Esophagus squamous epithelium (tissue), 4 donors: Measurements from ENCODE around the gene SSTR3.

Experiments
- CTCF ChIP-seq, 6 experiments: fragments of 450-650 bp in 4 of 6; fragments of 200-600 bp in 2 of 6; sonication (generic) in 2 of 6; IDR thresholded peaks; one replicate each; pipeline ENCODE4 v1.5.1; 2016 to 2019; ENCODE audit warnings: antibody characterized with exemption in 6 of 6, mild to moderate bottlenecking in 4 of 6, moderate library complexity in 4 of 6
- POLR2A ChIP-seq, 4 donors: fragments of 450-650 bp; IDR thresholded peaks; one replicate each; pipeline ENCODE4 v1.6.1; 2017; ENCODE audit warnings: antibody characterized with exemption in 4 of 4, mild to moderate bottlenecking in 4 of 4, moderate library complexity in 3 of 4

DNA sequence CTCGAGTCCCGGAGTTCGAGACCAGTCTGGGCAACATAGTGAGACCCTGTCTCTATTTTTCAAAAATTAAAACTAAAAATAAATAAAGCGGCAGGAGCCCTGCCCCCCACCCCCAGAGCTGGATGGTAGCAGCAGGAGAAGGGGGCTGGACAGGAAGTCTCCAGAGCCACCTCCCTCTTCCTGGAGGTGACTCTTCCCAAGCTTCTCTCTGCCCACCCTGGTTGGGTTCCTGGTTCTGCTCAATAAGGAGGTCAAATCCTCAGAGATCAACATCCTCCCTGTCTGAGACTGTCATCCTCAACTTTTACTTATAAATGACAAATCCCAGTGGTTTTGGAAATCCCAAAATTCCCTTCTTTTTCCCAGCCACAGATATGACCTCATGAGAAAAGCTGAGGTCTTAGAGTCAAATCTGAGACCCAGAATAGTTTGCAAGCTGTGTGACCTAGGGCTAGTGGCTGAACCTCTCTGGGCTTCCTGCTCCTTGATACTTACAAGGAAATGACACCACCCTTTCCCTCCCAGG, 25.2 kb downstream of the SSTR3 start:
- TF ChIP-seq CTCF (IDR thresholded peaks at IDR 0.05) (no peak), POLR2A (IDR thresholded peaks at IDR 0.05) (no peak)
